IMR-90 (cell line): ENCODE data around the gene EIF4G3.

Experiments used
- CHD1 ChIP-seq: IDR thresholded peaks from 2 replicates; pipeline ENCODE4 v1.6.1; 2012; ENCODE audit warnings: low read depth, low read length, improper control_type of control experiment
- FOS ChIP-seq: fragments of 150-350 bp; IDR thresholded peaks from 2 replicates; pipeline ENCODE4 v1.6.1; 2016; ENCODE audit warnings: low read depth, low read length
- MAZ ChIP-seq: IDR thresholded peaks from 2 replicates; pipeline ENCODE4 v1.6.1; 2012; ENCODE audit warnings: low read depth, mild to moderate bottlenecking, low read length, improper control_type of control experiment, moderate library complexity, borderline replicate concordance
- MXI1 ChIP-seq: IDR thresholded peaks from 2 replicates; pipeline ENCODE4 v1.6.1; 2012; ENCODE audit warnings: low read depth, mild to moderate bottlenecking, low read length, moderate library complexity, borderline replicate concordance
- POLR2A ChIP-seq: IDR thresholded peaks from 2 replicates; pipeline ENCODE4 v1.6.1; 2012; ENCODE audit warnings: mild to moderate bottlenecking, low read depth, low read length
- SMC3 ChIP-seq: fragments of 150-350 bp; IDR thresholded peaks from 2 replicates; pipeline ENCODE4 v1.6.1; 2016; ENCODE audit warnings: low read depth, mild to moderate bottlenecking, antibody characterized with exemption, low read length, moderate library complexity
- TF ChIP-seq, protein P1 (sequence below): conservative IDR thresholded peaks from 2 replicates; pipeline ENCODE4 v1.5.1; 2012; ENCODE audit warnings: mild to moderate bottlenecking, low read depth, low read length, improper control_type of control experiment

DNA sequence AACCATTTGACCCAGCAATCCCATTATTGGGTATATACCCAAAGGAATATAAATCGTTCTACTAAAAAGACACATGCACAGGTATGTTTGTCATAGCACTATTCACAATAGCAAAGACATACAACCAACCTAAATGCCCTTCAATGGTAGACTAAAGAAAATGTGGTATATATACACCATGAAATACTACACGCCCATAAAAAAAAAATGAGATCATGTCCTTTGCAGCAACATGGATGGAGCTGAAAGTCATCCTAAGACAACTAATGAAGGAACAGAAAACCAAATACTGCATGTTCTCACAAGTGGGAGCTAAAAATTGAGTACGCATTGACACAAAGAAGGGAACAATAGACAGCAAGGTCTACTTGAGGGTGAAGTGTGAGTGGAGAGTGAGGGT, 72.0 kb downstream of the EIF4G3 start:
- TF ChIP-seq, protein P1, sequence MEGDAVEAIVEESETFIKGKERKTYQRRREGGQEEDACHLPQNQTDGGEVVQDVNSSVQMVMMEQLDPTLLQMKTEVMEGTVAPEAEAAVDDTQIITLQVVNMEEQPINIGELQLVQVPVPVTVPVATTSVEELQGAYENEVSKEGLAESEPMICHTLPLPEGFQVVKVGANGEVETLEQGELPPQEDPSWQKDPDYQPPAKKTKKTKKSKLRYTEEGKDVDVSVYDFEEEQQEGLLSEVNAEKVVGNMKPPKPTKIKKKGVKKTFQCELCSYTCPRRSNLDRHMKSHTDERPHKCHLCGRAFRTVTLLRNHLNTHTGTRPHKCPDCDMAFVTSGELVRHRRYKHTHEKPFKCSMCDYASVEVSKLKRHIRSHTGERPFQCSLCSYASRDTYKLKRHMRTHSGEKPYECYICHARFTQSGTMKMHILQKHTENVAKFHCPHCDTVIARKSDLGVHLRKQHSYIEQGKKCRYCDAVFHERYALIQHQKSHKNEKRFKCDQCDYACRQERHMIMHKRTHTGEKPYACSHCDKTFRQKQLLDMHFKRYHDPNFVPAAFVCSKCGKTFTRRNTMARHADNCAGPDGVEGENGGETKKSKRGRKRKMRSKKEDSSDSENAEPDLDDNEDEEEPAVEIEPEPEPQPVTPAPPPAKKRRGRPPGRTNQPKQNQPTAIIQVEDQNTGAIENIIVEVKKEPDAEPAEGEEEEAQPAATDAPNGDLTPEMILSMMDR = no peak
- no peak for TF ChIP-seq SMC3
- no peak for TF ChIP-seq POLR2A
- no peak for TF ChIP-seq FOS
- no peak for TF ChIP-seq CHD1
- no peak for TF ChIP-seq MXI1
- no peak for TF ChIP-seq MAZ
